Esophagus squamous epithelium (tissue), 5 donors: ENCODE results near the gene ESPL1. TPM values are rescaled to one million over a fixed set of nuclear protein-coding genes. Genes with fewer than 3 reads are reported as not detected.
"Not testable (repeated sequence)": the region's sequence is repeated elsewhere in the genome, so short reads cannot be mapped to it uniquely, and the experiment has no call there.

Source experiments
- DNase-seq: peaks from one replicate; lab custom pipeline; 2025; lab: John Stamatoyannopoulos, UW
- H3K27ac ChIP-seq, 4 donors: fragments of 200-600 bp; sonication (generic); one replicate each; pipeline ENCODE4 v1.5.1; 2016 to 2019; ENCODE audit warnings: mild to moderate bottlenecking in 1 of 4
- H3K27me3 ChIP-seq, 4 donors: fragments of 200-600 bp; sonication (generic); 1 replicate in 3 of 4; 2 replicates in 1 of 4; pipeline versions ENCODE4 v1.5.1 to v1.6.0; 2017 to 2021; ENCODE audit warnings: antibody characterized with exemption in 1 of 4
- H3K36me3 ChIP-seq, 3 donors: fragments of 200-600 bp; sonication (generic); one replicate each; pipeline ENCODE4 v1.5.1; 2016 to 2019
- H3K4me1 ChIP-seq, 3 donors: fragments of 200-600 bp; sonication (generic); one replicate each; pipeline ENCODE4 v1.5.1; 2017 to 2019
- H3K4me3 ChIP-seq, 4 donors: fragments of 200-600 bp; sonication (generic); 1 replicate in 3 of 4; 2 replicates in 1 of 4; pipeline ENCODE4 v1.5.1; 2016 to 2019; ENCODE audit warnings: mild to moderate bottlenecking in 2 of 4, moderate library complexity in 1 of 4
- H3K9me3 ChIP-seq, 3 donors: fragments of 200-600 bp; sonication (generic); one replicate each; pipeline ENCODE4 v1.5.1; 2016 to 2019
- POLR2A ChIP-seq, 4 donors: fragments of 450-650 bp; IDR thresholded peaks; one replicate each; pipeline ENCODE4 v1.6.1; 2017; ENCODE audit warnings: antibody characterized with exemption in 4 of 4, mild to moderate bottlenecking in 4 of 4, moderate library complexity in 3 of 4
- WGBS, 2 donors: methylation state at CpG; one replicate each; pipeline ENCODE4 v1.1.5; 2018; 5-methylcytosine and 5-hydroxymethylcytosine counted together
- intact Hi-C: fragments of 100-400 bp; cut with DNase I; formaldehyde crosslinking; loops from one replicate; pipeline ENCODE4 v1.15.0; 2022
- total RNA-seq, 4 donors: library from RNA; depleted of rRNA; stranded (reverse); fragments of >200 nt; gene quantifications; one replicate each; pipeline ENCODE4 v1.1.0, GENCODE V29; 2016
- TF ChIP-seq, protein P1 (sequence below), 6 experiments: fragments of 450-650 bp in 4 of 6; fragments of 200-600 bp in 2 of 6; sonication (generic) in 2 of 6; IDR thresholded peaks; one replicate each; pipeline ENCODE4 v1.5.1; 2016 to 2019; ENCODE audit warnings: antibody characterized with exemption in 6 of 6, mild to moderate bottlenecking in 4 of 6, moderate library complexity in 4 of 6
- donor health status: DM: yes; HTN: yes; CAD: no.

Gene ESPL1
- total RNA-seq, 4 donors from 2014 or later: 32.2 to 85.6 (median 48.0) TPM

- TF ChIP-seq, protein P1, sequence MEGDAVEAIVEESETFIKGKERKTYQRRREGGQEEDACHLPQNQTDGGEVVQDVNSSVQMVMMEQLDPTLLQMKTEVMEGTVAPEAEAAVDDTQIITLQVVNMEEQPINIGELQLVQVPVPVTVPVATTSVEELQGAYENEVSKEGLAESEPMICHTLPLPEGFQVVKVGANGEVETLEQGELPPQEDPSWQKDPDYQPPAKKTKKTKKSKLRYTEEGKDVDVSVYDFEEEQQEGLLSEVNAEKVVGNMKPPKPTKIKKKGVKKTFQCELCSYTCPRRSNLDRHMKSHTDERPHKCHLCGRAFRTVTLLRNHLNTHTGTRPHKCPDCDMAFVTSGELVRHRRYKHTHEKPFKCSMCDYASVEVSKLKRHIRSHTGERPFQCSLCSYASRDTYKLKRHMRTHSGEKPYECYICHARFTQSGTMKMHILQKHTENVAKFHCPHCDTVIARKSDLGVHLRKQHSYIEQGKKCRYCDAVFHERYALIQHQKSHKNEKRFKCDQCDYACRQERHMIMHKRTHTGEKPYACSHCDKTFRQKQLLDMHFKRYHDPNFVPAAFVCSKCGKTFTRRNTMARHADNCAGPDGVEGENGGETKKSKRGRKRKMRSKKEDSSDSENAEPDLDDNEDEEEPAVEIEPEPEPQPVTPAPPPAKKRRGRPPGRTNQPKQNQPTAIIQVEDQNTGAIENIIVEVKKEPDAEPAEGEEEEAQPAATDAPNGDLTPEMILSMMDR (IDR thresholded peaks at IDR 0.05): peak in 4 of 6 experiments; percentile 28 to 43 (median 31)
- TF ChIP-seq POLR2A (IDR thresholded peaks at IDR 0.05): no peak
- Histone ChIP-seq H3K27me3 (peaks cover 0 to 18% (median 0%) of the 10 kb centered on the region in 4 donors), H3K27ac (no peak overlapping the region), H3K4me1 (peaks cover 11 to 45% (median 28%) of the 10 kb centered on the region in 3 donors), H3K4me3 (no peak overlapping the region), H3K36me3 (no peaks in the 10 kb centered on the region), H3K9me3 (no peaks in the 10 kb centered on the region)
- intact Hi-C loops: no loop called here
- 77 to 84% methylated on average over 3 of the region's 3 CpGs for WGBS, 2 donors
- no peak for DNase-seq
Observed at GRCh38 chr12:53327435-53328042, 59.4 kb downstream of the ESPL1 start.

GRCh38 chr12:53328043-53328435, 59.9 kb downstream of the ESPL1 start:
- intact Hi-C loops: no loop called here
- Histone ChIP-seq H3K4me1 (peaks cover 11 to 40% (median 28%) of the 10 kb centered on the region in 3 donors), H3K27me3 (peaks cover 0 to 23% (median 0%) of the 10 kb centered on the region in 4 donors), H3K36me3 (no peaks in the 10 kb centered on the region), H3K4me3 (no peak overlapping the region), H3K27ac (no peak overlapping the region), H3K9me3 (no peaks in the 10 kb centered on the region)
- 14 to 56% methylated on average over 2 to 12 of the region's 16 CpGs for WGBS, 2 donors
- DNase-seq: no peak
- TF ChIP-seq, protein P1 (IDR thresholded peaks at IDR 0.05): no peak
- no peak for TF ChIP-seq POLR2A (IDR thresholded peaks at IDR 0.05)

GRCh38 chr12:53330671-53331070, 62.6 kb downstream of the ESPL1 start:
- intact Hi-C loops: no loop called here
- Histone ChIP-seq H3K9me3 (no peaks in the 10 kb centered on the region), H3K27ac (no peak overlapping the region), H3K4me3 (no peak overlapping the region), H3K36me3 (no peaks in the 10 kb centered on the region), H3K27me3 (peaks cover 0 to 47% (median 0%) of the 10 kb centered on the region in 4 donors), H3K4me1 (peaks cover 2 to 14% (median 6%) of the 10 kb centered on the region in 3 donors)
- DNase-seq: no peak
- WGBS, 2 donors: 70 to 84% methylated on average over 4 of the region's 5 CpGs
- TF ChIP-seq, protein P1 (IDR thresholded peaks at IDR 0.05): no peak
- TF ChIP-seq POLR2A (IDR thresholded peaks at IDR 0.05): no peak

- H3K27ac ChIP-seq, DNase-seq, H3K4me3 ChIP-seq, H3K4me1 ChIP-seq, H3K9me3 ChIP-seq, H3K36me3 ChIP-seq, intact Hi-C loops: not testable (repeated sequence)
- H3K27me3 ChIP-seq: peaks cover 0 to 64% (median 0%) of the 10 kb centered on the region in 4 donors
Observed at GRCh38 chr12:53332339-53332738, 64.2 kb downstream of the ESPL1 start.

DNA sequence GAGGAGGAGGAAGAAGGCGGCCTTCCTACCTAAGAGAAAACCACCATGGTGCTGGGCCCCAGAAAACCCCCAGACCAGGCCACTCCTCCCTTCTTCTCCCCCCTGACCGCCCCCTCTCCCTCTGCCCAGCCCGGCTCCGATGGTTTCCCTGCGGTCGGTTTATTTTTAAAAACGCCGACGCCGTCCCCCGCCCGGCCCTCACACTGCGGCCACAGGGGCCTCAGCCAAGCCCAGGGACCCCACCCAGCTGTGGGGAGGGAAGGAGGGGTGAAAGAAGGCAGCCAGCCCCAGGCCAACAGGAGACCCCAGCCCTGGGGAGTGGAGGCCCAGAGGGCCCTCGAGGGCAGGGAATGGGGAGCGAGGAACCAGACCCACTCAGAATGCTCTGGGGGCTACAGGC, 64.6 kb downstream of the ESPL1 start:
- intact Hi-C loops: no loop called here
- DNase-seq: no peak

More for the DNA sequence above, 64.6 kb downstream of the ESPL1 start:
- H3K4me1 ChIP-seq: no peaks in the 10 kb centered on the region
- no peak for TF ChIP-seq POLR2A (IDR thresholded peaks at IDR 0.05)
- TF ChIP-seq, protein P1 (IDR thresholded peaks at IDR 0.05): no peak
- H3K27me3 ChIP-seq: peaks cover 0 to 68% (median 0%) of the 10 kb centered on the region in 4 donors
- H3K36me3 ChIP-seq: no peaks in the 10 kb centered on the region
- no peaks in the 10 kb centered on the region for H3K9me3 ChIP-seq
- no peak overlapping the region for H3K27ac ChIP-seq
- 45 to 50% methylated on average over 6 to 8 of the region's 15 CpGs for WGBS, 2 donors
- no peak overlapping the region for H3K4me3 ChIP-seq
